Measurements from ENCODE around the gene SCAPER.

The SCAPER gene

GRCh38 chr15:76483018-76483417, 422.1 kb downstream of the SCAPER start:
- no peak overlapping the region for H3K4me3 ChIP-seq (replicated peaks; ENCODE audit: insufficient read depth, low read length)
- TF ChIP-seq REST (IDR thresholded peaks at IDR 0.05; ENCODE audit: insufficient replicate concordance, low read depth) (no peak), CTCF (IDR thresholded peaks at IDR 0.05; ENCODE audit: insufficient read depth, low read length) (no peak), POLR2AphosphoS5 (IDR thresholded peaks at IDR 0.05; ENCODE audit: low read depth) (no peak), SPI1 (IDR thresholded peaks at IDR 0.05; ENCODE audit: borderline replicate concordance, low read depth) (no peak), GABPA (IDR thresholded peaks at IDR 0.05; ENCODE audit: low read depth) (no peak)
- DNase-seq (ENCODE audit: low read depth in 1 of 2, low spot score in 1 of 2), result no peak
- H3K27me3 ChIP-seq (ENCODE audit: insufficient read depth, poor library complexity, severe bottlenecking), result no peaks in the 10 kb centered on the region
- no peak overlapping the region for H3K27ac ChIP-seq (replicated peaks)

GRCh38 chr15:76480267-76480666, 424.9 kb downstream of the SCAPER start:
- no peak overlapping the region for H3K27ac ChIP-seq (replicated peaks)
- no peak for DNase-seq (ENCODE audit: low read depth in 1 of 2, low spot score in 1 of 2)
- no peak overlapping the region for H3K4me3 ChIP-seq (replicated peaks; ENCODE audit: insufficient read depth, low read length)
- TF ChIP-seq SPI1 (IDR thresholded peaks at IDR 0.05; ENCODE audit: borderline replicate concordance, low read depth) (no peak), GABPA (IDR thresholded peaks at IDR 0.05; ENCODE audit: low read depth) (no peak), CTCF (IDR thresholded peaks at IDR 0.05; ENCODE audit: insufficient read depth, low read length) (no peak), REST (IDR thresholded peaks at IDR 0.05; ENCODE audit: insufficient replicate concordance, low read depth) (no peak), POLR2AphosphoS5 (IDR thresholded peaks at IDR 0.05; ENCODE audit: low read depth) (no peak)
- no peaks in the 10 kb centered on the region for H3K27me3 ChIP-seq (ENCODE audit: insufficient read depth, poor library complexity, severe bottlenecking)

- no peak overlapping the region for H3K27ac ChIP-seq (replicated peaks)
- no peak for DNase-seq (ENCODE audit: low read depth in 1 of 2, low spot score in 1 of 2)
- TF ChIP-seq CTCF (IDR thresholded peaks at IDR 0.05; ENCODE audit: insufficient read depth, low read length) (no peak), GABPA (IDR thresholded peaks at IDR 0.05; ENCODE audit: low read depth) (no peak), SPI1 (IDR thresholded peaks at IDR 0.05; ENCODE audit: borderline replicate concordance, low read depth) (no peak), REST (IDR thresholded peaks at IDR 0.05; ENCODE audit: insufficient replicate concordance, low read depth) (no peak), POLR2AphosphoS5 (IDR thresholded peaks at IDR 0.05; ENCODE audit: low read depth) (no peak)
- no peak overlapping the region for H3K4me3 ChIP-seq (replicated peaks; ENCODE audit: insufficient read depth, low read length)
- H3K27me3 ChIP-seq (ENCODE audit: insufficient read depth, poor library complexity, severe bottlenecking), result no peaks in the 10 kb centered on the region
Observed at GRCh38 chr15:76470691-76471090, 434.4 kb downstream of the SCAPER start.

Measured in HL-60 (cell line).